Naive thymus-derived CD4-positive, alpha-beta T cell (primary cell): Measurements from ENCODE around the gene SLC25A38. TPM values are rescaled to one million over a fixed set of nuclear protein-coding genes. Genes with fewer than 3 reads are reported as not detected.

Experiments used
- ATAC-seq: fragments of 150-1000 bp; cut with Tn5 transposase; 2 replicates; pipeline ENCODE4 v1.10.0; 2021; ENCODE audit warnings: mild to moderate bottlenecking, moderate library complexity
- CTCF ChIA-PET: fragments of 350-600 bp; sonication (Branson Sonifier 250); formaldehyde crosslinking; loops from one replicate; lab custom pipeline; 2021; ENCODE audit warnings: antibody characterized with exemption; lab: Charles Lee
- POLR2A ChIA-PET: fragments of 350-600 bp; sonication (Branson Sonifier 250); formaldehyde crosslinking; loops from one replicate; lab custom pipeline; 2021; ENCODE audit warnings: antibody characterized with exemption, inconsistent platforms; lab: Charles Lee
- DNase-seq, 9 donors: peaks; one replicate each; pipeline versions ENCODE4 v3.0.0 to v3.0.0-alpha.2; 2020 to 2022; ENCODE audit warnings: mixed read lengths in 1 of 9
- H3K27ac ChIP-seq: one replicate; pipeline ENCODE4 v1.7.0; 2013; ENCODE audit warnings: mild to moderate bottlenecking, low read depth, low read length, moderate library complexity
- H3K27me3 ChIP-seq, 2 donors: one replicate each; pipeline ENCODE4 v1.7.0; 2013; ENCODE audit warnings: low read length in 2 of 2, mild to moderate bottlenecking in 2 of 2, moderate library complexity in 2 of 2; ENCODE audit not compliant: control insufficient read depth in 2 of 2, insufficient read depth in 2 of 2
- H3K36me3 ChIP-seq, 3 experiments: 1 replicate in 2 of 3; 2 replicates in 1 of 3; pipeline ENCODE4 v1.7.0; 2013; ENCODE audit warnings: low read length in 3 of 3, mild to moderate bottlenecking in 3 of 3, moderate library complexity in 1 of 3; ENCODE audit not compliant: insufficient read depth in 3 of 3, control insufficient read depth in 2 of 3
- H3K4me1 ChIP-seq, 2 donors: one replicate each; pipeline ENCODE4 v1.7.0; 2013; ENCODE audit warnings: low read length in 2 of 2, mild to moderate bottlenecking in 2 of 2, moderate library complexity in 1 of 2; ENCODE audit not compliant: control insufficient read depth in 2 of 2, insufficient read depth in 2 of 2
- H3K4me3 ChIP-seq: 2 replicates; pipeline ENCODE4 v1.7.0; 2013; ENCODE audit warnings: mild to moderate bottlenecking, low read length
- H3K9me3 ChIP-seq, 3 experiments: 1 replicate in 2 of 3; 2 replicates in 1 of 3; pipeline ENCODE4 v1.7.0; 2013; ENCODE audit warnings: low read length in 3 of 3; ENCODE audit not compliant: control insufficient read depth in 2 of 3
- H3K27ac Mint-ChIP-seq, 9 donors: one replicate each; pipeline ENCODE4 v1.8.0; 2020 to 2022; ENCODE audit warnings: mixed read lengths in 9 of 9, mild to moderate bottlenecking in 8 of 9, moderate library complexity in 5 of 9, inconsistent platforms in 2 of 9
- H3K27me3 Mint-ChIP-seq, 5 donors: one replicate each; pipeline ENCODE4 v1.8.0; 2021 to 2022; ENCODE audit warnings: mixed read lengths in 5 of 5, mild to moderate bottlenecking in 1 of 5
- H3K36me3 Mint-ChIP-seq, 5 donors: one replicate each; pipeline ENCODE4 v1.8.0; 2020 to 2022; ENCODE audit warnings: mixed read lengths in 5 of 5, mild to moderate bottlenecking in 3 of 5, inconsistent platforms in 1 of 5
- H3K4me1 Mint-ChIP-seq, 7 donors: one replicate each; pipeline ENCODE4 v1.8.0; 2020 to 2022; ENCODE audit warnings: mixed read lengths in 7 of 7, mild to moderate bottlenecking in 3 of 7, inconsistent platforms in 1 of 7
- H3K4me3 Mint-ChIP-seq, 10 donors: one replicate each; pipeline ENCODE4 v1.8.0; 2020 to 2022; ENCODE audit warnings: mild to moderate bottlenecking in 10 of 10, mixed read lengths in 10 of 10, moderate library complexity in 6 of 10, inconsistent platforms in 2 of 10
- H3K9me3 Mint-ChIP-seq, 11 donors: one replicate each; pipeline ENCODE4 v1.8.0; 2020 to 2022; ENCODE audit warnings: mixed read lengths in 11 of 11, mild to moderate bottlenecking in 4 of 11, inconsistent platforms in 1 of 11, moderate library complexity in 1 of 11
- intact Hi-C, 2 donors: fragments of 100-400 bp; cut with micrococcal nuclease; formaldehyde crosslinking; loops; one replicate each; pipeline ENCODE4 v1.15.1; 2023
- polyA plus RNA-seq, 2 donors: library from polyadenylated mRNA; unstranded; fragments of 300-500 nt; fragmentation: Illumina TruSeq; gene quantifications; one replicate each; pipeline ENCODE4 v1.2.3, GENCODE V29; 2021
- total RNA-seq, 6 experiments: library from RNA in 5 of 6; stranded (reverse) in 5 of 6; gene quantifications; 1 replicate in 5 of 6; 2 replicates in 1 of 6; pipeline ENCODE4 v1.2.3 and lab custom pipeline; 2021 to 2026

SLC25A38 gene
- total and polyA plus RNA-seq, 7 experiments from 2014 or later = 30.3 to 53.7 (median 46.8) TPM

DNA sequence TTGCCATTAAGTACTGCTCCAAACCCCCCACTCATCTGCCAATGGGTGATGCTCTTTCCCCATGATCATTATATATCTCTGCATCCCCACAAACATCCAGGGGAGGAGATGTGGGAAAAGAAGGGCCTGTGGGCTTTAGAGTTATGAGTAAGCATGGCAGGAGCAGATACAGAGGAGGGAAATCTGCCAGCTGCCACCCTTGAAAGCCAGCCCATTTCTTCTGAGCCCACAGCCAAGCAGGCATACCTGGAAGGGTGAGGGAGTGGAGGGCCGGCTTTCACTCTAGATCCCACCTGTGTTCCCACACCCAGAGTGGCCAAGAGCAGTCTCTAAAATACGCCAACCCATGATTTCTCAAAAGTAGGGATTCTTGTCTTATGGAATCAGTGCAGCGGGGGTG, 1.7 kb upstream of the SLC25A38 start:
- ATAC-seq = no peak
- H3K27ac ChIP-seq = no peak overlapping the region

DNA sequence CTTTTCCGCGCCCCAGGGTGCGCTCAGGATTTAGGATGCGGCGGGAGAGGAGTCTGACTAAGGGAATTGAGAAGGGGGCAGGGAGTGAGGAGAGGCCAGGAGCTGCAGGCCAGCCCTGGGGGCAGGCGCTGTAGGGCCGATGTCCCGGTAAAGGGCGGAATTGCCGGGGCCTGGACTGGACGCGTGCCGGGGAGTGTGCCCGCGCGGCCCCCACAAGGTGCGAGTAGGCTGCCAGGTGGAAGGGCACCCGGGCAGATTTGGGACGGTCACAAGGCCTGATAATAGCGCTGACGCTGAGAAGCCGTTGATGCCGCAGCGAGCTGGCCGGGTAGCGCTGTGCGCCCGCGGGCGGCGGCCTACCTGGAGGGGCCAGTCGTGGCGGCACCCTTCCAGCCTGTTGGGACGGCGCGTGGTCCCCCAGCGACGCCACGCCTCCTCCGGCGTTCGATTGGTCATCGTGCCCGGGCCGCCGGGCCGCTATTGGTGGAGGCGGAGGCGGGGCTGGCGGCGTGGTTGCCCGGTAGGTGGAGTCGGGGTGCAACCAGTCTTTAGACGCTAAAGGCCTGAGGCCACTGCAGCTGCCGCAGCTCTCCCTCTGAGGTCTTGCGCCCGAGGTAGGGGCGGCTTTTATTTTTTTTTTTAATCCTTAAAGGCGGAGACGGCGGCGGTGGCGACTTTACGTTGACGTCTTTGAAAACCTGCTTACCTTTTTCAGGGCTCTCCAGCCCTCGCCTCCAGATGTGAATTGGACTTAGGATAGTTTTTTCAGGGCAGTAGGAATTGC, 903 bp downstream of the SLC25A38 start:
- CTCF ChIA-PET = interaction anchor here (1.1 to 1.6 kb wide), 2 partner anchors 22 to 24 kb away, joined by 3 to 5 read pairs; partner anchors contain the start of gene RPSA

More for the DNA sequence above, 1.7 kb upstream of the SLC25A38 start:
- Mint-ChIP-seq H3K4me3 (peak overlapping the region in 6 of 10 donors; percentile 9 to 68 (median 38)), H3K4me1 (peaks cover 17 to 44% (median 35%) of the 10 kb centered on the region in 7 donors), H3K27me3 (peaks cover 0 to 3% (median 0%) of the 10 kb centered on the region in 5 donors), H3K27ac (peak overlapping the region in 6 of 9 donors; percentile 32 to 66 (median 46)), H3K9me3 (no peaks in the 10 kb centered on the region), H3K36me3 (peaks cover 0 to 9% (median 0%) of the 10 kb centered on the region in 5 donors)
- Histone ChIP-seq H3K27me3 (no peaks in the 10 kb centered on the region), H3K4me3 (no peak overlapping the region), H3K4me1 (peaks cover 24 to 26% of the 10 kb centered on the region in 2 donors), H3K9me3 (no peaks in the 10 kb centered on the region), H3K36me3 (peaks cover 0 to 6% (median 0%) of the 10 kb centered on the region in 3 experiments)
- ChIA-PET POLR2A (no interaction called here), CTCF (interaction anchor here (1.3 kb wide), 1 partner anchor 91 kb away, joined by 3 read pairs; no protein-coding TSS in a partner anchor)
- DNase-seq = no peak
- intact Hi-C loops = loop anchor here (5.0 to 10.0 kb wide), 4 partner anchors 887 to 1247 kb away; partner anchors contain the start of genes ACAA1 (in 1 of the 2), EIF1B (in 1 of the 2), EXOG (in 1 of the 2) and MYD88 (in 1 of the 2)

DNA sequence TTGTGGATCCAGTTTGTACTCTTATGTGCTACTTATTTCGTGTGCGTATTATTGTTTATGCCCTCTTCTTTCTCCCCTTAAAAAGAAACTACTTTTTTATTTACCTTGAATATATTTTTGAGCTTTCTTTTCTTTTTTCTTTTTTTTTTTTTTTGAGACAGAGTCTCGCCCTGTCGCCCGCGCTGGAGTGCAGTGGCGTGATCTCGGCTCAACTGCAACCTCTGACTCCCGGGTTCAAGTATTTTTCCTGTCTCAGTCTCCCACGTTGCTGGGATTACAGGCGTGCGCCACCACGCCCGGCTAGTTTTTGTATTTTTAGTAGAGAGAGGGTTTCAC, 1.5 kb downstream of the SLC25A38 start:
- CTCF ChIA-PET = interaction anchor here (1.1 to 1.6 kb wide), 3 partner anchors 22 to 93 kb away, joined by 3 to 5 read pairs (median 3); partner anchors contain the start of gene RPSA
- intact Hi-C loops = loop anchor here (1.0 to 10.0 kb wide), 6 partner anchors 22 to 1250 kb away; partner anchors contain the start of genes ACAA1 (in 1 of the 2), EIF1B (in 1 of the 2), EXOG (in 1 of the 2) and GORASP1 (in 1 of the 2)
- H3K27ac ChIP-seq = peak overlapping the region; percentile 96
- peaks cover 49 to 71% (median 62%) of the 10 kb centered on the region in 7 donors for H3K4me1 Mint-ChIP-seq
- H3K36me3 ChIP-seq = peaks cover 0 to 11% (median 0%) of the 10 kb centered on the region in 3 experiments
- H3K9me3 Mint-ChIP-seq = peaks cover 0 to 2% (median 0%) of the 10 kb centered on the region in 11 donors
- peak overlapping the region; percentile 17 to 100 (median 99) for H3K27ac Mint-ChIP-seq
- H3K36me3 Mint-ChIP-seq = peaks cover 0 to 15% (median 0%) of the 10 kb centered on the region in 5 donors
- H3K4me1 ChIP-seq = peaks cover 33 to 44% of the 10 kb centered on the region in 2 donors
- no peak for DNase-seq
- H3K4me3 ChIP-seq = peak overlapping the region; percentile 88
- POLR2A ChIA-PET = interaction anchor here (0.7 to 2.1 kb wide), 2 partner anchors 23 to 241 kb away, joined by 3 to 25 read pairs; partner anchors contain the start of gene RPSA
- ATAC-seq = no peak
- H3K27me3 Mint-ChIP-seq = no peaks in the 10 kb centered on the region
- no peaks in the 10 kb centered on the region for H3K27me3 ChIP-seq
- peak overlapping the region; percentile 91 to 99 (median 97) for H3K4me3 Mint-ChIP-seq
- no peaks in the 10 kb centered on the region for H3K9me3 ChIP-seq

More for the DNA sequence above, 903 bp downstream of the SLC25A38 start:
- peak overlapping the region; percentile 88 for H3K4me3 ChIP-seq
- H3K27me3 Mint-ChIP-seq = no peaks in the 10 kb centered on the region
- intact Hi-C loops = loop anchor here (1.0 to 10.0 kb wide), 12 partner anchors 22 to 1249 kb away; partner anchors contain the start of genes EIF1B (in 2 of the 2), RPSA (in 2 of the 2), ACAA1 (in 1 of the 2) and EXOG (in 1 of the 2)
- H3K36me3 Mint-ChIP-seq = peaks cover 0 to 11% (median 0%) of the 10 kb centered on the region in 5 donors
- peak overlapping the region; percentile 95 to 100 (median 99) for H3K27ac Mint-ChIP-seq
- peaks cover 0 to 2% (median 0%) of the 10 kb centered on the region in 11 donors for H3K9me3 Mint-ChIP-seq
- peak overlapping the region; percentile 96 for H3K27ac ChIP-seq
- POLR2A ChIA-PET = interaction anchor here (0.7 to 2.1 kb wide), 3 partner anchors 24 to 241 kb away, joined by 3 to 25 read pairs (median 3); partner anchors contain the start of gene RPSA
- H3K27me3 ChIP-seq = no peaks in the 10 kb centered on the region
- H3K4me3 Mint-ChIP-seq = peak overlapping the region; percentile 91 to 99 (median 97)
- H3K36me3 ChIP-seq = peaks cover 0 to 6% (median 0%) of the 10 kb centered on the region in 3 experiments
- peak; percentile 91 for ATAC-seq
- peak; percentile 87 to 97 (median 91) for DNase-seq
- no peaks in the 10 kb centered on the region for H3K9me3 ChIP-seq
- peaks cover 44 to 66% (median 56%) of the 10 kb centered on the region in 7 donors for H3K4me1 Mint-ChIP-seq
- peaks cover 27 to 43% of the 10 kb centered on the region in 2 donors for H3K4me1 ChIP-seq

DNA sequence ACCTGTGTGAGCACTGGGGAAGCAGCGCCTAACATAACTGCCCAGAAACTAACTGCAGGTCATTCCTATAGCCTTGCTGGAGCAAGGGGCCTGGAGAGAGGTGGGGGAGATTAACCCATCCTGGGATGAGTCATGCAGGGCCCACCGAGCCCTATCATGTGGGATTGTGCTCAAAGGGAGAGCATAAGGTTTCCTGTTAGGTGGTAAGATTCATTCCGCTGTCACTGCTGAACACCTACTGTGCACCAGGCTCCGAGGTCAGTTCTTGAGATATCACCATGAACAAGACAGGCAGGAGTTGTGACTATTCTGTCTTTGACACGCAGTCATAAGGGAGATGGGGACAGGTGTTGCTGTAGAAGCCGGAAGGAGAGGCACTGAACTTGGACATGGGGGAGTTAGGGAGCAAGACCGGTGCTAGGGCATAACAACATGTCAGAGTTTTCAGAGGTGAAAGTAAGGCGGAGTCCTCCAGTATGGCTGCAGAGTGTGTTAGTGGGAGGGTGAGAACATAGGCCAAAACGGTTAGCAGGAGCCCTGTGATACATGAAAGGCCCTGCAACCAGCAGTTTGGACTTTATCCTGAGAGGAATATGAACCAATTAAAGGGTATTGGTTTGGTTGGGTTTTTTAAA, 2.4 kb downstream of the SLC25A38 start:
- H3K27ac Mint-ChIP-seq = peak overlapping the region in 7 of 9 donors; percentile 10 to 100 (median 89)
- H3K9me3 Mint-ChIP-seq = peaks cover 0 to 2% (median 0%) of the 10 kb centered on the region in 11 donors
- Histone ChIP-seq H3K9me3 (no peaks in the 10 kb centered on the region), H3K27ac (peak overlapping the region; percentile 16), H3K4me3 (peak overlapping the region; percentile 14), H3K4me1 (peaks cover 40 to 44% of the 10 kb centered on the region in 2 donors), H3K27me3 (no peaks in the 10 kb centered on the region), H3K36me3 (peaks cover 0 to 20% (median 4%) of the 10 kb centered on the region in 3 experiments)
- peaks cover 55 to 73% (median 68%) of the 10 kb centered on the region in 7 donors for H3K4me1 Mint-ChIP-seq
- intact Hi-C loops = loop anchor here (10.0 kb wide), 3 partner anchors 891 to 1251 kb away; partner anchors contain the start of genes ACAA1 (in 1 of the 2), EXOG (in 1 of the 2), MYD88 (in 1 of the 2) and OXSR1 (in 1 of the 2)
- DNase-seq (no peak), ATAC-seq (no peak)
- ChIA-PET CTCF (interaction anchor here (1.1 to 1.6 kb wide), 2 partner anchors 21 to 94 kb away, joined by 3 to 5 read pairs; partner anchors contain the start of gene RPSA), POLR2A (interaction anchor here (1.1 to 2.1 kb wide), 2 partner anchors 18 to 22 kb away, joined by 3 to 25 read pairs; partner anchors contain the start of gene RPSA)
- peaks cover 0 to 20% (median 5%) of the 10 kb centered on the region in 5 donors for H3K36me3 Mint-ChIP-seq
- peak overlapping the region; percentile 59 to 99 (median 96) for H3K4me3 Mint-ChIP-seq
- no peaks in the 10 kb centered on the region for H3K27me3 Mint-ChIP-seq

DNA sequence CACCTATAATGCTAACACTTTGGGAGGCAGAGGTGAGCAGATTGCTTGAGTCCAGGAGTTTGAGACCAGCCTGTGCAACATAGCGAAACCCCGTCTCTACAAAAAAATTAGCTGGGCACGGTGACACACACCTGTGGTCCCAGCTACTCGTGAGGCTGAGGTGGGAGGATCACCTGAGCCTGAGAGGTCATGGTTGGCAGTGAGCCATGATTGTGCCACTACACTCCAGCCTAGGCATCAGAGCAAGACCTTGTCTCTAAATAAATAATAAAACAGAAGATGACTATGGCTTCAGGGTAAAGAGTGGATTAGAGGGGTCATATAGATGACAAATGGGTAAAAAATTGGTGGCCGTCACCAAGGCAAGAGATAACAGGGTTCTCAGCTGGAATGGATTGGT, 3.1 kb downstream of the SLC25A38 start:
- H3K27me3 ChIP-seq = no peaks in the 10 kb centered on the region
- CTCF ChIA-PET = no interaction called here
- peaks cover 5 to 27% (median 10%) of the 10 kb centered on the region in 3 experiments for H3K36me3 ChIP-seq
- H3K27ac ChIP-seq = no peak overlapping the region
- POLR2A ChIA-PET = interaction anchor here (1.1 to 1.2 kb wide), 2 partner anchors 8 to 18 kb away, joined by 3 to 5 read pairs; no protein-coding TSS in a partner anchor
- peaks cover 0 to 2% (median 0%) of the 10 kb centered on the region in 11 donors for H3K9me3 Mint-ChIP-seq
- DNase-seq = no peak
- peak overlapping the region in 7 of 10 donors; percentile 5 to 95 (median 13) for H3K4me3 Mint-ChIP-seq
- H3K27me3 Mint-ChIP-seq = no peaks in the 10 kb centered on the region
- H3K4me1 Mint-ChIP-seq = peaks cover 55 to 80% (median 68%) of the 10 kb centered on the region in 7 donors
- peak overlapping the region in 7 of 9 donors; percentile 14 to 82 (median 56) for H3K27ac Mint-ChIP-seq
- peaks cover 40 to 44% of the 10 kb centered on the region in 2 donors for H3K4me1 ChIP-seq
- H3K4me3 ChIP-seq = no peak overlapping the region
- intact Hi-C loops = loop anchor here (10.0 kb wide), 3 partner anchors 892 to 1252 kb away; partner anchors contain the start of genes ACAA1 (in 1 of the 2), EXOG (in 1 of the 2), MYD88 (in 1 of the 2) and OXSR1 (in 1 of the 2)
- peaks cover 2 to 26% (median 12%) of the 10 kb centered on the region in 5 donors for H3K36me3 Mint-ChIP-seq
- no peak for ATAC-seq
- no peaks in the 10 kb centered on the region for H3K9me3 ChIP-seq
